HCT116 (cell line): ENCODE results near the gene SMIM5. TPM values are rescaled to one million over a fixed set of nuclear protein-coding genes. Genes with fewer than 3 reads are reported as not detected.

Experiments
- ATAC-seq: fragments of 200-7000 bp; cut with Tn5 transposase; 2 replicates; pipeline ENCODE4 v1.9.1; 2020; ENCODE audit warnings: mild to moderate bottlenecking, moderate library complexity
- BruUV-seq: library from RNA; stranded (reverse); fragments of 400-500 nt; replicated peaks from 2 replicates; lab custom pipeline; 2021; lab: Mats Ljungman, UMichigan
- CTCF ChIA-PET: fragments of 300-600 bp; sonication (Branson Sonifier 250); formaldehyde crosslinking; loops from one replicate; lab custom pipeline; 2021; ENCODE audit warnings: antibody characterized with exemption; lab: Charles Lee
- POLR2A ChIA-PET: fragments of 300-600, 350-600 bp; sonication (Branson Sonifier 250); formaldehyde crosslinking; loops from one replicate; lab custom pipeline; 2021; ENCODE audit warnings: antibody characterized with exemption; lab: Charles Lee
- RAD21 ChIA-PET, 2 experiments: fragments of 300-600 bp; sonication (Branson Sonifier 250); formaldehyde crosslinking; loops; one replicate each; lab custom pipeline; 2023; ENCODE audit warnings: low total read pairs in 2 of 2; ENCODE audit not compliant: uncharacterized antibody in 2 of 2, unreplicated experiment in 2 of 2, low non-redundant PET in 1 of 2; lab: Charles Lee
- DNase-seq: peaks from one replicate; pipeline ENCODE4 v3.0.0-alpha.2; 2010; ENCODE audit warnings: low read depth, low spot score
- H2AFZ ChIP-seq: fragments of 200-600 bp; shearing (Covaris generic), sonication (generic); 2 replicates; pipeline ENCODE4 v1.6.1; 2017; ENCODE audit warnings: low read depth, mixed run types, mixed read lengths, antibody characterized with exemption, low read length; ENCODE audit not compliant: poor library complexity, severe bottlenecking
- H3K27ac ChIP-seq: 2 replicates; pipeline ENCODE4 v1.5.1; 2012; ENCODE audit warnings: low read depth, low read length
- H3K27me3 ChIP-seq: fragments of 200-600 bp; sonication (generic); 2 replicates; pipeline ENCODE4 v1.6.1; 2016; ENCODE audit warnings: mixed run types, low read length, mixed read lengths; ENCODE audit not compliant: insufficient read depth
- H3K36me3 ChIP-seq, 2 experiments: fragments of 200-500 bp in 1 of 2; fragments of 200-600 bp in 1 of 2; sonication (Bioruptor generic) in 1 of 2; sonication (generic) in 1 of 2; 2 replicates each; pipeline versions ENCODE4 v1.5.1 to v1.6.1; 2014 to 2016; ENCODE audit warnings: low read length in 2 of 2, inconsistent platforms in 1 of 2, mixed read lengths in 1 of 2, mixed run types in 1 of 2; ENCODE audit not compliant: insufficient read depth in 2 of 2, control insufficient read depth in 1 of 2
- H3K4me1 ChIP-seq, 2 experiments: fragments of 200-600 bp in 1 of 2; sonication (generic) in 1 of 2; 2 replicates each; pipeline versions ENCODE4 v1.5.1 to v1.6.1; 2012 to 2017; ENCODE audit warnings: low read length in 2 of 2, inconsistent platforms in 1 of 2, mild to moderate bottlenecking in 1 of 2, mixed read lengths in 1 of 2, mixed run types in 1 of 2, moderate library complexity in 1 of 2; ENCODE audit not compliant: insufficient read depth in 2 of 2, control insufficient read depth in 1 of 2
- H3K4me2 ChIP-seq: fragments of 200-600 bp; sonication (generic); 2 replicates; pipeline ENCODE4 v1.6.1; 2017; ENCODE audit warnings: mixed run types, low read length, mixed read lengths
- H3K4me3 ChIP-seq, 2 experiments: fragments of 200-600 bp in 1 of 2; sonication (generic) in 1 of 2; replicated peaks in 1 of 2; 2 replicates each; pipeline ENCODE4 v1.5.1; 2011 to 2016; ENCODE audit warnings: low read length in 2 of 2, control low read depth in 1 of 2, low read depth in 1 of 2, mild to moderate bottlenecking in 1 of 2, mixed read lengths in 1 of 2, mixed run types in 1 of 2
- H3K79me2 ChIP-seq: fragments of 200-600 bp; sonication (generic); 2 replicates; pipeline ENCODE4 v1.6.1; 2017; ENCODE audit warnings: mild to moderate bottlenecking, mixed run types, low read length, moderate library complexity, mixed read lengths; ENCODE audit not compliant: insufficient read depth
- H3K9ac ChIP-seq: fragments of 200-600 bp; sonication (generic); 2 replicates; pipeline ENCODE4 v1.6.1; 2016; ENCODE audit warnings: low read length, mixed read lengths
- H3K9me2 ChIP-seq: fragments of 200-600 bp; sonication (generic), shearing (Covaris generic); 2 replicates; pipeline ENCODE4 v1.6.1; 2017; ENCODE audit warnings: mixed run types, mild to moderate bottlenecking, moderate library complexity; ENCODE audit not compliant: insufficient read depth
- H3K9me3 ChIP-seq, 2 experiments: fragments of 200-500 bp in 1 of 2; fragments of 200-600 bp in 1 of 2; sonication (Bioruptor generic) in 1 of 2; sonication (generic) in 1 of 2; 2 replicates each; pipeline ENCODE4 v1.6.1; 2014 to 2017; ENCODE audit warnings: low read length in 2 of 2, mixed read lengths in 2 of 2, inconsistent platforms in 1 of 2, low read depth in 1 of 2, mild to moderate bottlenecking in 1 of 2, mixed run types in 1 of 2, moderate library complexity in 1 of 2; ENCODE audit not compliant: control insufficient read depth in 1 of 2, insufficient read depth in 1 of 2
- H4K20me1 ChIP-seq: fragments of 200-600 bp; sonication (generic), shearing (Covaris generic); 2 replicates; pipeline ENCODE4 v1.6.1; 2017; ENCODE audit warnings: mixed run types, mild to moderate bottlenecking, moderate library complexity; ENCODE audit not compliant: insufficient read depth
- POLR2A ChIP-seq: IDR thresholded peaks from 2 replicates; pipeline ENCODE4 v1.7.0; 2011; ENCODE audit warnings: borderline replicate concordance; ENCODE audit not compliant: insufficient read depth, insufficient read length; ENCODE audit errors: extremely low read depth
- POLR2AphosphoS5 ChIP-seq: IDR thresholded peaks from 2 replicates; pipeline ENCODE4 v1.6.1; 2011; ENCODE audit warnings: mild to moderate bottlenecking, low read depth, low read length, moderate library complexity
- intact Hi-C: fragments of 100-400 bp; cut with micrococcal nuclease; formaldehyde crosslinking; loops from 2 replicates; pipeline ENCODE4 v1.10.0; 2022
- total RNA-seq: library from RNA; stranded (reverse); gene quantifications from one replicate; pipeline ENCODE4 v1.2.1, GENCODE V29; 2021; ENCODE audit not compliant: unreplicated experiment
- TF ChIP-seq, protein P1 (sequence below), 3 experiments: fragments of 200-600 bp in 1 of 3; sonication (generic) in 1 of 3; IDR thresholded peaks in 2 of 3; conservative IDR thresholded peaks in 1 of 3; 2 replicates each; pipeline ENCODE4 v1.5.1; 2012 to 2017; ENCODE audit warnings: low read depth in 2 of 3, low read length in 2 of 3, antibody characterized with exemption in 1 of 3, borderline replicate concordance in 1 of 3, control low read depth in 1 of 3, mild to moderate bottlenecking in 1 of 3, mixed read lengths in 1 of 3, mixed run types in 1 of 3, moderate library complexity in 1 of 3; ENCODE audit not compliant: insufficient read depth in 1 of 3

SMIM5 gene
- total RNA-seq, 1 experiment from 2014 or later, result 0.12 TPM

DNA sequence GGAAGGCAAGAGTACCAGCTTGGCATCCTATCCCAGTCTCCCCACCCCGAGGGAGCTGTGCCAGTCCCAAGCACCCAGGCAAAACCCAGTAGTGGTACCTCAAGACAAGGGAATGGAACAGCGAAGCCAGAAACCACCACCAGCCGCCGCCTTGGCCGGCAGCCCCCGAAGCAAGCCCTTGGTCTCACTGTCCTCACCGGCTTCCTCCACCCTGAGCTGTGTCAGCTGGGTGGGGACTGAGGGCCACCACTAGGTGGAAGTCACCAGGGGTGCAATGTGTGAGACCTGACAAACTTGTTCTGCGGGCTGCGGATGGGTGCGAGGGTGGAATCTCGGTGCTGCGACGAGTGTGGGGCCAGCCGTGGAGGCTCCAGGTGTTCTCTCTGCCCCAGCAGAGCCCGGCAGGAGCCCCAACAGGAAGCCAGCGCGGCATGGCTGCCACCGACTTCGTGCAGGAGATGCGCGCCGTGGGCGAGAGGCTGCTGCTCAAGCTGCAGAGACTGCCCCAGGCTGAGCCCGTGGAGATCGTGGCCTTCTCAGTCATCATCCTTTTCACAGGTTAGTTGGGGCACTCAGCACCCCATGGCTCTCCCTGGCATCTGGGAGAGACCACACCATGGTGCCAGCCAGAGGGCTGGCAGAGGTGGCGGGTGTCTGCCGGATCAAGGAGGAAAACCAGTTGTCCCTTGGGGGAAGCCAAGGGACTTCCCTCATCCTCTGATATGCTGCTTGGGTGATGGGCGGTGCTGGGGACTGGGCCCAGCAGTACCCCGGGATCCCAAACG lies 6.7 kb downstream of the SMIM5 start:
- RAD21 ChIA-PET, result no interaction called here
- POLR2A ChIA-PET, result no interaction called here
- CTCF ChIA-PET, result interaction anchor here (1.0 to 2.4 kb wide), 2 partner anchors 13 to 35 kb away, joined by 3 to 6 read pairs; no protein-coding TSS in a partner anchor

More for the DNA sequence above, 6.7 kb downstream of the SMIM5 start:
- Histone ChIP-seq H3K4me2 (peak overlapping the region; percentile 56), H3K27me3 (no peaks in the 10 kb centered on the region), H2AFZ (no peak overlapping the region), H3K4me3 (no peak overlapping the region; a peak in 1 of 4 replicates), H3K79me2 (no peaks in the 10 kb centered on the region), H3K9ac (peak overlapping the region; percentile 39), H3K36me3 (0 out of 4 replicates have a peak, but pooled peaks cover 0 to 3% of the 10 kb centered on the region in 2 experiments), H4K20me1 (no peaks in the 10 kb centered on the region), H3K27ac (peak overlapping the region; percentile 44; the same call in 1 of the 2 replicates), H3K9me2 (no peaks in the 10 kb centered on the region), H3K4me1 (peaks cover 25 to 53% of the 10 kb centered on the region in 2 experiments), H3K9me3 (no peaks in the 10 kb centered on the region)
- intact Hi-C loops, result no loop called here
- peak; percentile 78 for ATAC-seq
- TF ChIP-seq, protein P1, sequence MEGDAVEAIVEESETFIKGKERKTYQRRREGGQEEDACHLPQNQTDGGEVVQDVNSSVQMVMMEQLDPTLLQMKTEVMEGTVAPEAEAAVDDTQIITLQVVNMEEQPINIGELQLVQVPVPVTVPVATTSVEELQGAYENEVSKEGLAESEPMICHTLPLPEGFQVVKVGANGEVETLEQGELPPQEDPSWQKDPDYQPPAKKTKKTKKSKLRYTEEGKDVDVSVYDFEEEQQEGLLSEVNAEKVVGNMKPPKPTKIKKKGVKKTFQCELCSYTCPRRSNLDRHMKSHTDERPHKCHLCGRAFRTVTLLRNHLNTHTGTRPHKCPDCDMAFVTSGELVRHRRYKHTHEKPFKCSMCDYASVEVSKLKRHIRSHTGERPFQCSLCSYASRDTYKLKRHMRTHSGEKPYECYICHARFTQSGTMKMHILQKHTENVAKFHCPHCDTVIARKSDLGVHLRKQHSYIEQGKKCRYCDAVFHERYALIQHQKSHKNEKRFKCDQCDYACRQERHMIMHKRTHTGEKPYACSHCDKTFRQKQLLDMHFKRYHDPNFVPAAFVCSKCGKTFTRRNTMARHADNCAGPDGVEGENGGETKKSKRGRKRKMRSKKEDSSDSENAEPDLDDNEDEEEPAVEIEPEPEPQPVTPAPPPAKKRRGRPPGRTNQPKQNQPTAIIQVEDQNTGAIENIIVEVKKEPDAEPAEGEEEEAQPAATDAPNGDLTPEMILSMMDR (IDR thresholded peaks at IDR 0.05 in 2 of 3, conservative IDR thresholded peaks at IDR 0.05 in 1 of 3; ENCODE audit: borderline replicate concordance in 1 of 3, insufficient read depth in 1 of 3, low read depth in 2 of 3, low read length in 2 of 3), result peak in 2 of 3 experiments; percentile 36 to 39; a peak in 4 of 6 replicates
- peak; percentile 38 for TF ChIP-seq POLR2AphosphoS5
- TF ChIP-seq POLR2A, result no peak
- BruUV-seq, result no TSS peak
- no peak for DNase-seq
